ENCODE measurements around the gene PSEN2. TPM values are rescaled to one million over a fixed set of nuclear protein-coding genes. Genes with fewer than 3 reads are reported as not detected.

PSEN2 gene
- total RNA-seq (12.9 and 14.2 TPM in 2 replicates), polyA plus RNA-seq (12.7 and 14.3 TPM in 2 replicates)

GRCh38 chr1:226870401-226871279 is at the start of gene PSEN2:
Gene PSEN2 (plus strand): TSS chr1:226870616. CDS start chr1:226881908, 11,292 bp downstream.
- peak within 1 kb of the TSS; percentile 71 for H3K27ac ChIP-seq
- peaks cover 10% of the 10 kb centered on the region for H3K79me2 ChIP-seq
- no peaks in the 10 kb centered on the region for H3K9me3 ChIP-seq (ENCODE audit: low read depth)
- 1% methylated on average over 69 of the region's 97 CpGs for WGBS (ENCODE audit: low lambda C conversion rate, missing lambda C conversion rate)
- DNase-seq (ENCODE audit: low spot score) = peak; percentile 85
- TF ChIP-seq CTCF (IDR thresholded peaks at IDR 0.05; ENCODE audit: poor library complexity) = no peak
- no peak for TF ChIP-seq EZH2 (IDR thresholded peaks at IDR 0.05; ENCODE audit: borderline replicate concordance)
- no peak for TF ChIP-seq EZH2phosphoT487 (IDR thresholded peaks at IDR 0.05; ENCODE audit: low read depth, severe bottlenecking, unreplicated experiment)
- peak within 1 kb of the TSS; percentile 81 for H2AFZ ChIP-seq
- H3K9me2 ChIP-seq (replicated peaks; ENCODE audit: insufficient read depth) = no peaks in the 10 kb centered on the region
- H3K27me3 ChIP-seq = no peaks in the 10 kb centered on the region
- H3K4me2 ChIP-seq = peak within 1 kb of the TSS; percentile 93
- peaks cover 13% of the 10 kb centered on the region for H3K4me1 ChIP-seq (ENCODE audit: insufficient read depth)
- peak within 1 kb of the TSS; percentile 86 for H3K4me3 ChIP-seq
- H3K36me3 ChIP-seq (replicated peaks; ENCODE audit: insufficient read depth, low read depth) = no peaks in the 10 kb centered on the region
- no peaks in the 10 kb centered on the region for H4K20me1 ChIP-seq (ENCODE audit: insufficient read depth, poor library complexity, severe bottlenecking)

DNA sequence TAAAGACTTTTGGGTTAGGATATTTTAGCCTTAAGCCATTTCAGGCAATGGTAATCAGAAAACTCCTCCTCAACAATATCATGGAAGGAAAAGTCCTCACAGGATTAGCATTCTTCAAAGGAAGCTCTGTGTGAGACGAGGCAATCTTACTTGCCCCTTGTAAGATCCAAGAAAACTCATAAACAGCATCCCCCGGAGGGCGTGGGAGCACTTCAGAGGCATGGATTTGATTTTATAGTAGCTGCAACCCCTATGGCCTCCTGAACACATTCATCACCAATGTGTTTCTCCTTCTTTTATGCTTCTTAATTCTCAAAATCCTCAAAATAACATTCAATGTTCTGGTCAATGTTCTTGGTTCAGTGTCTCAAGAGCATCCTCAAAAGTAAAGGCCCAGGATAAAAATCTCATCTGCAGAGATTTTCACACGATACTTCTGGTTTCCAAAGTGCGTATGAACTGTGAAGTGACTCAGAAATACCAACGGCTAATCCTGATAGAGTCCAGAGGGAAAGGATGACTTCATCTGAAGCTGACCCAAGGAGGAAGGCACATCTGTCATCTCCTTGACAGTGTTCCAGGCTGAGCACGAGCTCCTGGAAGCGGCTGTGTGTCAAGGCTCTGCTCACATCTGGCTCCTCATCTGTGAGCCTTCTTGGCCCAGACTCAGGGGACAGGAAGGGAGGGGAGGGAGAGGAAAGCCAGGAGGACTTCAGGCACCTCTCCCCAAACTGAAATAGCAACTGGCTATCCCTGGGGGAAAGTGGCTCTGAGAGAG is 49.3 kb upstream of the PSEN2 start:
- Histone ChIP-seq H3K9me2 (replicated peaks; ENCODE audit: insufficient read depth) (no peaks in the 10 kb centered on the region), H3K79me2 (no peaks in the 10 kb centered on the region), H3K4me3 (no peak overlapping the region), H3K27ac (peak overlapping the region; percentile 81), H3K27me3 (no peaks in the 10 kb centered on the region), H3K9me3 (ENCODE audit: low read depth) (no peaks in the 10 kb centered on the region), H2AFZ (no peak overlapping the region), H3K4me1 (ENCODE audit: insufficient read depth) (peaks cover 15% of the 10 kb centered on the region), H4K20me1 (ENCODE audit: insufficient read depth, poor library complexity, severe bottlenecking) (no peaks in the 10 kb centered on the region), H3K36me3 (replicated peaks; ENCODE audit: insufficient read depth, low read depth) (no peaks in the 10 kb centered on the region), H3K4me2 (no peak overlapping the region)
- TF ChIP-seq CTCF (IDR thresholded peaks at IDR 0.05; ENCODE audit: poor library complexity) (no peak), EZH2phosphoT487 (IDR thresholded peaks at IDR 0.05; ENCODE audit: low read depth, severe bottlenecking, unreplicated experiment) (no peak), EZH2 (IDR thresholded peaks at IDR 0.05; ENCODE audit: borderline replicate concordance) (no peak)
- 36% methylated on average over 8 of the region's 8 CpGs for WGBS (ENCODE audit: low lambda C conversion rate, missing lambda C conversion rate)
- DNase-seq (ENCODE audit: low spot score) = peak; percentile 85

- Histone ChIP-seq H3K4me2 (no peak overlapping the region), H3K9me2 (replicated peaks; ENCODE audit: insufficient read depth) (no peaks in the 10 kb centered on the region), H3K36me3 (replicated peaks; ENCODE audit: insufficient read depth, low read depth) (no peaks in the 10 kb centered on the region), H3K79me2 (no peaks in the 10 kb centered on the region), H3K27ac (peak overlapping the region; percentile 81), H3K27me3 (no peaks in the 10 kb centered on the region), H3K4me3 (no peak overlapping the region), H2AFZ (no peak overlapping the region), H4K20me1 (ENCODE audit: insufficient read depth, poor library complexity, severe bottlenecking) (no peaks in the 10 kb centered on the region), H3K9me3 (ENCODE audit: low read depth) (no peaks in the 10 kb centered on the region), H3K4me1 (ENCODE audit: insufficient read depth) (peaks cover 15% of the 10 kb centered on the region)
- WGBS (ENCODE audit: low lambda C conversion rate, missing lambda C conversion rate) = 50% methylated on average over 1 of the region's 1 CpG
- DNase-seq (ENCODE audit: low spot score) = no peak
- TF ChIP-seq EZH2phosphoT487 (IDR thresholded peaks at IDR 0.05; ENCODE audit: low read depth, severe bottlenecking, unreplicated experiment) (no peak), CTCF (IDR thresholded peaks at IDR 0.05; ENCODE audit: poor library complexity) (no peak), EZH2 (IDR thresholded peaks at IDR 0.05; ENCODE audit: borderline replicate concordance) (no peak)
Measured at GRCh38 chr1:226821719-226822085, 48.7 kb upstream of the PSEN2 start.

Data from hepatocyte (in vitro differentiated cells).